K562 treated with DMSO at 1 percent for 12 hours (cell line): ENCODE measurements around the gene OR2V2. TPM values are rescaled to one million over a fixed set of nuclear protein-coding genes. Genes with fewer than 3 reads are reported as not detected.

ENCODE experiments used
- total RNA-seq: library from RNA; unstranded; fragments of 300-600 nt; gene quantifications from 2 replicates; pipeline ENCODE4 v1.2.3, GENCODE V29; 2022; ENCODE audit not compliant: insufficient read depth

OR2V2 gene
- total RNA-seq: not detected in 2 replicates

GRCh38 chr5:181146927-181147636 is at the start of gene OR2V2:
OR2V2 (plus strand) TSS chr5:181147586; CDS start chr5:181154943, 7,357 bp downstream.

GRCh38 chr5:181130832-181131496 is 16.4 kb upstream of the OR2V2 start, which contains the start of gene OR2V1:
OR2V1 (minus strand) TSS chr5:181131169; CDS start chr5:181125304, 5,865 bp downstream.

GRCh38 chr5:181204826-181205760 is 57.7 kb downstream of the OR2V2 start, which contains the start of gene TRIM7:
TRIM7 (minus strand) TSS chr5:181205196; CDS start chr5:181205110, 86 bp downstream.

Other genes with a start within 250 kb of the OR2V2 start
- gene BTNL8, start 248.4 kb upstream of the OR2V2 start, total RNA-seq: not detected in 2 replicates
- gene BTNL3, start 158.7 kb upstream of the OR2V2 start, total RNA-seq: not detected in 2 replicates
- gene BTNL9, start 107.3 kb upstream of the OR2V2 start, total RNA-seq: 17.9 and 40.8 TPM in 2 replicates
- not detected in 2 replicates for gene OR2V1, start 16.4 kb upstream of the OR2V2 start, total RNA-seq
- 6.0 and 6.8 TPM in 2 replicates for gene TRIM7, start 57.6 kb downstream of the OR2V2 start, total RNA-seq
- 18.9 and 20.7 TPM in 2 replicates for gene TRIM41, start 75.7 kb downstream of the OR2V2 start, total RNA-seq
- gene RACK1, start 96.3 kb downstream of the OR2V2 start, total RNA-seq: 6,514 and 7,340 TPM in 2 replicates
- gene TRIM52, start 113.6 kb downstream of the OR2V2 start, total RNA-seq: 5.1 and 15.1 TPM in 2 replicates
- not detected in 2 replicates for gene OR4F3, start 219.7 kb downstream of the OR2V2 start, total RNA-seq